Measurements from ENCODE around the gene ZSWIM3.
A peak's percentile ranks its signal among the peaks of the same experiment; 100 is the strongest.
"Not testable (repeated sequence)": the region's sequence is repeated elsewhere in the genome, so short reads cannot be mapped to it uniquely, and the experiment has no call there.

The ZSWIM3 gene

GRCh38 chr20:45890077-45890984 is 32.9 kb downstream of the ZSWIM3 start:
- peak in 1 of 2 donors; percentile 16 for DNase-seq (ENCODE audit: low read depth in 2 of 2)

GRCh38 chr20:45890985-45891983 is 33.9 kb downstream of the ZSWIM3 start, which contains the start of the genes CTSA and NEURL2:
Gene CTSA (plus strand): TSS chr20:45891335. CDS start chr20:45891569, 234 bp downstream.
Gene NEURL2 (minus strand): TSS chr20:45891208. CDS start chr20:45890991, 217 bp downstream.
- peak; percentile 77 to 78 for DNase-seq (ENCODE audit: low read depth in 2 of 2)

- DNase-seq (ENCODE audit: low read depth in 2 of 2): no peak
These were observed 34.8 kb downstream of the ZSWIM3 start for GRCh38 chr20:45892049-45892825.

DNA sequence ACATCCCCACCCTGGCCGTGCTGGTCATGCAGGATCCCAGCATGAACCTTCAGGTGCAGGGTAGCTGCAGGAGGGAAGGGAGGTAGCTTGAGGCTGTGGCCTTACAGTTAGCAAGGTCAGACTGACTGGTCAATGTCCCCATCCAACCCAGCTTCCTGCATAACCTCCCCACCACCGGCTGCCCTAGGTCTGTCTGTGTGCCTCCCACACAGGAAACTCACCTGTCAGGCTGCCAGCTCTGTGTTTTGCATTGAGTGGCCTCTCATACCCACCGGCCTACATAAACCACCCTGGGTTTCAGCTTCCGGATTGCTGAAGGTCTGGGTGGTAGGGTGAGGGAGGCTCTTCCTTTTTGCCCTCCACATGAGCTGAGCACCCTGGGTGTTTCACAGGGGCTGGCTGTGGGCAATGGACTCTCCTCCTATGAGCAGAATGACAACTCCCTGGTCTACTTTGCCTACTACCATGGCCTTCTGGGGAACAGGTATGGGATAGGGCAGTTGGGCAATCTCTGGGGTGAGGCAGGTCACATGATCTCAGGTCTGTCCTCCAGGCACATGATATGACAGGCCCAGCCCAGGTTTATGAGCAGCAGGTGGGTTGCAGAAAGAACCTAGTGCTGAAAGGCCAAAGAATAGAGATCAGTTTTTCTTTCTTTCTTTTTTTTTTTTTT is 35.5 kb downstream of the ZSWIM3 start:
- no peak for DNase-seq (ENCODE audit: low read depth in 2 of 2)

DNA sequence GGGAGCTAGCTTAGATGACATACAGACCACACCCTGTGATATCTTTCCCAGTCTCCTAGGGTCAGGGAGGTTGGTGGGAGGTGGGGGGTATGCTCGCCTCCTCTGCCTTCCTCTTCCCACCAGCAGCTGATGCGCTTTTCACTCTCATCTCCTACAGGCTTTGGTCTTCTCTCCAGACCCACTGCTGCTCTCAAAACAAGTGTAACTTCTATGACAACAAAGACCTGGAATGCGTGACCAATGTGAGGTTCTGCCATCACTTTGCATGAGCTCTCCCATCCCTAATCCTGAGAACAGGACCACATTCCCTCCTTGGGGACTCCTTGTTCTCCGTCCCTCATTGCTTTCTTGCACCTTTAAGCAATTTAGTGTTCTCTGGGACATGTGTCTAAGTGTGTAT is 36.4 kb downstream of the ZSWIM3 start:
- no peak for DNase-seq (ENCODE audit: low read depth in 2 of 2)

- no peak for DNase-seq (ENCODE audit: low read depth in 2 of 2)
These were observed 37.4 kb downstream of the ZSWIM3 start for GRCh38 chr20:45894797-45895196.

- DNase-seq (ENCODE audit: low read depth in 2 of 2): no peak
These were observed 39.3 kb downstream of the ZSWIM3 start for GRCh38 chr20:45896641-45897161.

GRCh38 chr20:45897289-45897688 is 39.9 kb downstream of the ZSWIM3 start:
- DNase-seq (ENCODE audit: low read depth in 2 of 2): no peak

DNA sequence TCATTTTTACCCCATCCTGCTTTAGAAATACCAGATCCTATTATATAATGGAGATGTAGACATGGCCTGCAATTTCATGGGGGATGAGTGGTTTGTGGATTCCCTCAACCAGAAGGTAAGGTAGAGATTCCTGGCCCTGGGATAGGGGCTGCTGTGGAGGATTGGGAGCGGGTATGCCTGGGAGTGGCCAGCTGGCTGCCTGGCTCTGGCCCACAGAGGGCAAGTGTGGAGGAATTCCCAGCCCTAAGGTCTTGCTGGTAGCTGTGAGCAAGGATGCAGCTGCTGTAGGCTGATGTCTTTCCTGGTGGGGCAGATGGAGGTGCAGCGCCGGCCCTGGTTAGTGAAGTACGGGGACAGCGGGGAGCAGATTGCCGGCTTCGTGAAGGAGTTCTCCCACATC is 40.3 kb downstream of the ZSWIM3 start:
- DNase-seq (ENCODE audit: low read depth in 2 of 2): no peak

DNA sequence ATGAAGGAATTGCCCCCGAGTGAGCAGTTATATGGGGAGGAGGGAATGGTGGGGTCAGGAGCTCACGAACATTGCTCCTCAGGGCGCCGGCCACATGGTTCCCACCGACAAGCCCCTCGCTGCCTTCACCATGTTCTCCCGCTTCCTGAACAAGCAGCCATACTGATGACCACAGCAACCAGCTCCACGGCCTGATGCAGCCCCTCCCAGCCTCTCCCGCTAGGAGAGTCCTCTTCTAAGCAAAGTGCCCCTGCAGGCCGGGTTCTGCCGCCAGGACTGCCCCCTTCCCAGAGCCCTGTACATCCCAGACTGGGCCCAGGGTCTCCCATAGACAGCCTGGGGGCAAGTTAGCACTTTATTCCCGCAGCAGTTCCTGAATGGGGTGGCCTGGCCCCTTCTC is 40.9 kb downstream of the ZSWIM3 start:
- DNase-seq (ENCODE audit: low read depth in 2 of 2): no peak

DNA sequence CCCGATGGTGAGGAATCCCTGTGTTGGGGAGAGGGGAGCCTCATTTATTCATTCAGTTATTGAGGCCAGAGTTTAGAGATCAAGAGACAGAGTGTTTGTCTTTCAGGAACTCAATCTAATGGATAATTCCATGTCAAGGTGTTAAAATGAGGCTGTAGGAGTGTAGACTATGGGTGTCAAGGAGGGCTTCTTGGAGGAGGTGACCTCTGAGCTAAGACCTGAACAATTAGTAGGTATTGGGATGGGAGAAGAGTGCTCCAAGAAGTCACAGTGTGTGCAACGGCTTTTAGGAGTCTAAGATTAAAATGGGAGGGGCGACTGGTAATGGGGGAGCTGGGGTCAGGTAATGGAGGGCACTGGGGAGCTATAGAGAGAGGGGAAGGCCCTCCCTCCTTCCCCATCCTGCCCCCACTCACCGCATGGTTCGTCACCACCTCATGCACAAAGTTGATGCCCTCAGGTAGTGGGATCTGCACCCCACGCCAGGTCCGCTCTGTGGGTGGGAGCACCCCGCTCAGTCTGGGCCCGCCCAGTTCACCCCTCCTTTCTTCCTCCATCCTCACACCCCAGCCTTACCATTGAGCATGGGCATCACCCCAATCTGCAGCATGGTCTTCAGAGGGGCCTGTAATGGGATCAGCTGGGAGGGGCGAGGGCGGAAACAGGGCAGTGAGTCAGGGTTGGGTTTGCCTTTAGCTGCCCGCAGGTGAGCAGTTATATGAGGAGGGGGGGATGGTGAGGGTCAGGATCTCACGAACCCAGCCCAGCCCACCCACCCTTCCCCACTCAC is 41.8 kb downstream of the ZSWIM3 start:
- DNase-seq (ENCODE audit: low read depth in 2 of 2): no peak

- not testable (repeated sequence) for DNase-seq (ENCODE audit: low read depth in 2 of 2)
These were observed 43.9 kb downstream of the ZSWIM3 start for GRCh38 chr20:45901332-45901731.

DNA sequence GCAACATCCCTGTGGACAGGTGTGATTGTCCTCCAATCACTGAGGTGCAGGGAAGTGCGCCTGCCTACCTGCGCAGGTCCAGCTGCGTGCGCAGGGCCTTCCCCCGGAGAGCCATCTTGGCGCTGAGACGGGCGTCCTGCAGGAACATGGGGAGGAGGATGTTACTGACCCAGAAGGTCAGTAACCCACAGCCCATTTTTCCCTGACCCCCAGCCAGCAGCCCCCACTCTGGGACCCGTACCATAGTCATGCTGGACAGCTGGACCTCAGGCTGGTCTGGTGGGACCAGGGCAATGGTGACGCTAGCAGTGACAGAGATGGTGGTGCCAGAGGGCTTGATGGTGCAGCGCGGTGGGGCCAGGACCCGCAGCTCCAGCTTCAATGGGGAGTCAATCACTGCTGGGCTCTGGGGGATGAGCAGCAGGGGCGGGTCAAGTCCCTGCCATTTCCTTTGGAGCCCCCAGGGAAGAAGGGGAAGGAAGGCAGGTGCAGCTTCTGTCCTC is 44.8 kb downstream of the ZSWIM3 start:
- no peak for DNase-seq (ENCODE audit: low read depth in 2 of 2)

- no peak for DNase-seq (ENCODE audit: low read depth in 2 of 2)
These were observed 47.4 kb downstream of the ZSWIM3 start for GRCh38 chr20:45904583-45905504.

- no peak for DNase-seq (ENCODE audit: low read depth in 2 of 2)
These were observed 48.2 kb downstream of the ZSWIM3 start for GRCh38 chr20:45905505-45906079.

DNA sequence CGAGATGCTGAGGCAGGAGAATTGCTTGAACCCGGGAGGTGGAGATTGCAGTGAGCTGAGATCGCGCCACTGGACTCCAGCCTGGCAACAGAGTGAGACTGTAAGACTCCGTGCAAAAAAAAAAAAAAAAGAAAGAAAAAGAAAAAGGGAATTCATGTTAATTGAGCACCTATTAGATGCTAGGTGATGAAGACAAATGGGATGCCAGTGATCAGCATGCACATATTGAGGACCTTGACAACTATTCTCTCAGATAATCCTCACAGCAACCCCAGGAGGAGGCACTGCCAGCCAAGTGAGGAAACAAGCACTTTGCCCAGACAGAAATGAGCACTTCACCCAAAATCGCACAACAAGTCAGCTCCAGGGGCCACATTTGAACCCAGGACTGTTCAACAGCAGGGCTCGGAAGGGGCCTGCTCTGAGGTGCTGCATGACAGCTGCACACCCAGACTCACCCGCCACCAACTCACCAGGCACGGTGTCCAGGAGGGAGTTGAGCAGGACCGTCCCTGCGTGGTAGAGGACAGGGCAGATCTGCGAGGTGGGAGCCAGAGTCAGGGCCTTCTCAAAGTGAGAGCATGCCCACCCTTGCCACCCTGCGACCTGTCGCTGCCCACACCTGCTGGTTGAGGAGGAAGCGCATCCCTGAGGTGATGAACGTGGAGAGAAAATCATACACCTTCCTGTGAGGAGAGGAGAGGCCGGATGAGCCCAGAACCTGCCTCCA is 50.0 kb downstream of the ZSWIM3 start:
- DNase-seq (ENCODE audit: low read depth in 2 of 2): no peak

GRCh38 chr20:45908084-45908483 is 50.7 kb downstream of the ZSWIM3 start:
- DNase-seq (ENCODE audit: low read depth in 2 of 2): no peak
